HepG2 (cell line): Measurements from ENCODE around the gene TSEN54. TPM values are rescaled to one million over a fixed set of nuclear protein-coding genes. Genes with fewer than 3 reads are reported as not detected.

Experiments
- ATAC-seq: fragments of 200-7000 bp; cut with Tn5 transposase; 3 replicates; pipeline ENCODE4 v1.9.1; 2020; ENCODE audit warnings: mild to moderate bottlenecking, moderate library complexity
- BruUV-seq: library from RNA; stranded (reverse); fragments of 400-500 nt; replicated peaks from 2 replicates; lab custom pipeline; 2021; lab: Mats Ljungman, UMichigan
- CTCF ChIA-PET: fragments of 300-600 bp; formaldehyde crosslinking; extraction: SDS; loops from one replicate; lab custom pipeline; 2021; ENCODE audit warnings: low total read pairs, inconsistent platforms, low intra/inter-chr PET ratio; lab: Yijun Ruan, JAX
- POLR2A ChIA-PET: fragments of 350-600 bp; sonication (Branson Sonifier 250); formaldehyde crosslinking; loops from one replicate; lab custom pipeline; 2020; ENCODE audit warnings: antibody characterized with exemption, inconsistent platforms; lab: Yijun Ruan, JAX
- DNase-seq: peaks from one replicate; pipeline ENCODE4 v3.0.0-alpha.2; 2015; ENCODE audit warnings: low spot score
- FAIRE-seq: peaks from 3 replicates; lab custom pipeline; 2011; peaks lifted over from hg19 to GRCh38; lab: Jason Lieb, UNC
- H2AFZ ChIP-seq: one replicate; pipeline ENCODE4 v1.6.1; 2011; ENCODE audit warnings: low read length, inconsistent platforms
- H3K27ac ChIP-seq: fragments of 300-600 bp; 3 replicates; pipeline ENCODE4 v1.8.0; 2011; ENCODE audit warnings: mixed run types, mild to moderate bottlenecking, mixed read lengths, low read length, inconsistent platforms; ENCODE audit not compliant: insufficient read depth; ENCODE audit errors: extremely low read length
- H3K27me3 ChIP-seq, 2 experiments: fragments of 200-600 bp in 1 of 2; 2 replicates in 1 of 2; 3 replicates in 1 of 2; pipeline versions ENCODE4 v1.6.0 to v1.8.0; 2011; ENCODE audit warnings: low read length in 2 of 2, mild to moderate bottlenecking in 2 of 2, moderate library complexity in 2 of 2, inconsistent platforms in 1 of 2; ENCODE audit not compliant: insufficient read depth in 2 of 2, control insufficient read depth in 1 of 2
- H3K36me3 ChIP-seq, 2 experiments: fragments of 200-600 bp in 1 of 2; replicated peaks in 1 of 2; 2 replicates in 1 of 2; 3 replicates in 1 of 2; pipeline versions ENCODE4 v1.5.1 to v1.8.0; 2011; ENCODE audit warnings: low read length in 2 of 2, inconsistent platforms in 1 of 2; ENCODE audit not compliant: insufficient read depth in 2 of 2, control insufficient read depth in 1 of 2
- H3K4me1 ChIP-seq: 2 replicates; pipeline ENCODE4 v1.5.1; 2012; ENCODE audit warnings: low read length, inconsistent platforms; ENCODE audit not compliant: insufficient read depth
- H3K4me2 ChIP-seq: 2 replicates; pipeline ENCODE4 v1.6.0; 2011; ENCODE audit warnings: low read depth, low read length, inconsistent platforms
- H3K4me3 ChIP-seq, 3 experiments: fragments of 200-600 bp in 1 of 3; sonication (generic), shearing (Covaris generic) in 1 of 3; replicated peaks in 1 of 3; 2 replicates each; pipeline ENCODE4 v1.5.1; 2011 to 2016; ENCODE audit warnings: low read length in 3 of 3, inconsistent platforms in 2 of 3, low read depth in 2 of 3, mild to moderate bottlenecking in 2 of 3, control low read depth in 1 of 3, mixed read lengths in 1 of 3; ENCODE audit not compliant: insufficient read depth in 1 of 3
- H3K79me2 ChIP-seq: one replicate; pipeline ENCODE4 v1.6.1; 2011; ENCODE audit warnings: low read length, inconsistent platforms; ENCODE audit not compliant: insufficient read depth
- H3K9ac ChIP-seq: 2 replicates; pipeline ENCODE4 v1.6.0; 2011; ENCODE audit warnings: mild to moderate bottlenecking, low read depth, low read length, inconsistent platforms; ENCODE audit not compliant: insufficient read depth
- H3K9me3 ChIP-seq: 2 replicates; pipeline ENCODE4 v1.5.1; 2012; ENCODE audit warnings: mild to moderate bottlenecking, low read length
- H4K20me1 ChIP-seq: 2 replicates; pipeline ENCODE4 v1.6.0; 2011; ENCODE audit warnings: inconsistent platforms, mild to moderate bottlenecking, low read length, moderate library complexity; ENCODE audit not compliant: insufficient read depth
- AGO2 ChIP-seq: fragments of 200-400 bp; formaldehyde crosslinking; optimal IDR thresholded peaks from 2 replicates; pipeline ENCODE3; 2017; ENCODE audit warnings: mild to moderate bottlenecking, low read depth, low read length, moderate library complexity
- AKAP8 ChIP-seq: sonication (generic); formaldehyde crosslinking; IDR thresholded peaks from 2 replicates; pipeline ENCODE4 v1.5.1; 2020; ENCODE audit warnings: mild to moderate bottlenecking, missing genetic modification reagents
- ISL2 ChIP-seq: sonication (generic); formaldehyde crosslinking; IDR thresholded peaks from 2 replicates; pipeline ENCODE4 v1.5.0; 2020; ENCODE audit warnings: missing genetic modification reagents
- JUN ChIP-seq: sonication (generic); formaldehyde crosslinking; IDR thresholded peaks from 2 replicates; pipeline ENCODE4 v1.4.0; 2020; ENCODE audit warnings: mild to moderate bottlenecking, missing genetic modification reagents
- KDM2A ChIP-seq: sonication (generic); formaldehyde crosslinking; IDR thresholded peaks from 2 replicates; pipeline ENCODE4 v1.4.0; 2020; ENCODE audit warnings: low read depth, missing genetic modification reagents, borderline replicate concordance
- MTF1 ChIP-seq: sonication (generic); formaldehyde crosslinking; IDR thresholded peaks from 2 replicates; pipeline ENCODE4 v1.5.0; 2020; ENCODE audit warnings: missing genetic modification reagents
- RBFOX2 ChIP-seq: fragments of 200-400 bp; formaldehyde crosslinking; IDR thresholded peaks from 2 replicates; pipeline ENCODE4 v1.6.1; 2017; ENCODE audit warnings: low read depth, mild to moderate bottlenecking, low read length
- SIN3A ChIP-seq: IDR thresholded peaks from 2 replicates; pipeline ENCODE4 v1.6.1; 2011; ENCODE audit warnings: low read depth, mild to moderate bottlenecking, control low read depth, low read length, borderline replicate concordance
- ZNF589 ChIP-seq: sonication (generic); formaldehyde crosslinking; conservative IDR thresholded peaks from 2 replicates; pipeline ENCODE4 v1.8.0; 2022; ENCODE audit warnings: mild to moderate bottlenecking, moderate library complexity, missing genetic modification reagents
- ZNF616 ChIP-seq: sonication (generic); formaldehyde crosslinking; IDR thresholded peaks from 2 replicates; pipeline ENCODE4 v1.5.0; 2020; ENCODE audit warnings: low read depth, mild to moderate bottlenecking, missing genetic modification reagents
- ZNF749 ChIP-seq: sonication (generic); formaldehyde crosslinking; IDR thresholded peaks from 2 replicates; pipeline ENCODE4 v1.8.0; 2022; ENCODE audit warnings: mild to moderate bottlenecking, missing genetic modification reagents, moderate library complexity, borderline replicate concordance
- WGBS: methylation state at CpG from one replicate; pipeline ENCODE4 v1.1.6; 2017; ENCODE audit warnings: low lambda C conversion rate; 5-methylcytosine and 5-hydroxymethylcytosine counted together
- in situ Hi-C: cut with HindIII; loops from 2 replicates; pipeline ENCODE4 v1.10.0; 2017; ENCODE audit warnings: low pct_unique_long_range_greater_than_20kb; ENCODE audit not compliant: extremely low pct_ligation_motif_present
- intact Hi-C: fragments of 100-400 bp; cut with micrococcal nuclease; formaldehyde crosslinking; loops from one replicate; pipeline ENCODE4 v1.10.0; 2022; ENCODE audit not compliant: unreplicated experiment
- polyA plus RNA-seq, 8 experiments: library from polyadenylated mRNA; depleted of rRNA in 3 of 8; stranded (reverse) in 7 of 8; unstranded in 1 of 8; fragments of >200 nt; fragmentation: Illumina TruSeq in 4 of 8; extraction: Trizol in 4 of 8; gene quantifications; 2 replicates each; pipeline versions ENCODE4 v1.2.1 to v1.2.3, GENCODE V29; 2011 to 2016; ENCODE audit warnings: low read depth in 4 of 8, missing spikeins in 1 of 8, mixed read lengths in 1 of 8; ENCODE audit not compliant: insufficient read depth in 1 of 8
- total RNA-seq, 5 experiments: library from RNA; depleted of rRNA; stranded (reverse); fragments of >200 nt; fragmentation: Illumina TruSeq; extraction: Trizol; gene quantifications; 2 replicates each; pipeline ENCODE4 v1.2.3, GENCODE V29; 2016; ENCODE audit warnings: low read depth in 1 of 5

Gene TSEN54
- total and polyA plus RNA-seq, 2 of the 13 experiments (the other 11 are each of a cell fraction or from before 2014, with no cell fraction given), result 62.9 to 63.3 TPM

GRCh38 chr17:75521951-75522727 is 5.8 kb downstream of the TSEN54 start:
- CTCF ChIA-PET, result no interaction called here
- no peak overlapping the region for H3K4me3 ChIP-seq
- TF ChIP-seq MTF1 (CRISPR knock-in tag), result no peak
- TF ChIP-seq AGO2, result peak; percentile 35
- TF ChIP-seq AKAP8 (CRISPR knock-in tag), result no peak
- no peak for TF ChIP-seq KDM2A (CRISPR knock-in tag)
- TF ChIP-seq ZNF589, result no peak
- TF ChIP-seq ISL2 (CRISPR knock-in tag), result no peak
- peak; percentile 46; the same call in 1 of the 2 replicates for TF ChIP-seq RBFOX2
- no peak for TF ChIP-seq JUN (CRISPR knock-in tag)
- no peak for TF ChIP-seq ZNF749
- no peak for TF ChIP-seq ZNF616 (CRISPR knock-in tag)
- TF ChIP-seq SIN3A, result no peak
- DNase-seq (no peak), FAIRE-seq (no peak), ATAC-seq (no peak)
- H3K9ac ChIP-seq, result no peak overlapping the region
- intact Hi-C loops (no loop called here), in situ Hi-C loops (no loop called here)
- no peaks in the 10 kb centered on the region for H3K9me3 ChIP-seq
- H3K4me2 ChIP-seq, result no peak overlapping the region
- no peak overlapping the region for H3K27ac ChIP-seq
- BruUV-seq, result no TSS peak
- WGBS, result 95% methylated on average over 33 of the region's 33 CpGs
- H3K36me3 ChIP-seq, result peaks cover 7 to 31% of the 10 kb centered on the region in 2 experiments; a peak in 4 of 5 replicates
- no peak overlapping the region for H2AFZ ChIP-seq
- H3K27me3 ChIP-seq, result no peaks in the 10 kb centered on the region
- H3K79me2 ChIP-seq, result peaks cover 16% of the 10 kb centered on the region
- POLR2A ChIA-PET, result interaction anchor here (0.6 to 1.5 kb wide), 2 partner anchors 35 to 57 kb away, joined by 3 read pairs; no protein-coding TSS in a partner anchor
- H4K20me1 ChIP-seq, result peaks cover 7% of the 10 kb centered on the region; the same call in 1 of the 2 replicates
- H3K4me1 ChIP-seq, result peaks cover 33% of the 10 kb centered on the region
